ENCODE results near the gene UNC13A.

Gene UNC13A

DNA sequence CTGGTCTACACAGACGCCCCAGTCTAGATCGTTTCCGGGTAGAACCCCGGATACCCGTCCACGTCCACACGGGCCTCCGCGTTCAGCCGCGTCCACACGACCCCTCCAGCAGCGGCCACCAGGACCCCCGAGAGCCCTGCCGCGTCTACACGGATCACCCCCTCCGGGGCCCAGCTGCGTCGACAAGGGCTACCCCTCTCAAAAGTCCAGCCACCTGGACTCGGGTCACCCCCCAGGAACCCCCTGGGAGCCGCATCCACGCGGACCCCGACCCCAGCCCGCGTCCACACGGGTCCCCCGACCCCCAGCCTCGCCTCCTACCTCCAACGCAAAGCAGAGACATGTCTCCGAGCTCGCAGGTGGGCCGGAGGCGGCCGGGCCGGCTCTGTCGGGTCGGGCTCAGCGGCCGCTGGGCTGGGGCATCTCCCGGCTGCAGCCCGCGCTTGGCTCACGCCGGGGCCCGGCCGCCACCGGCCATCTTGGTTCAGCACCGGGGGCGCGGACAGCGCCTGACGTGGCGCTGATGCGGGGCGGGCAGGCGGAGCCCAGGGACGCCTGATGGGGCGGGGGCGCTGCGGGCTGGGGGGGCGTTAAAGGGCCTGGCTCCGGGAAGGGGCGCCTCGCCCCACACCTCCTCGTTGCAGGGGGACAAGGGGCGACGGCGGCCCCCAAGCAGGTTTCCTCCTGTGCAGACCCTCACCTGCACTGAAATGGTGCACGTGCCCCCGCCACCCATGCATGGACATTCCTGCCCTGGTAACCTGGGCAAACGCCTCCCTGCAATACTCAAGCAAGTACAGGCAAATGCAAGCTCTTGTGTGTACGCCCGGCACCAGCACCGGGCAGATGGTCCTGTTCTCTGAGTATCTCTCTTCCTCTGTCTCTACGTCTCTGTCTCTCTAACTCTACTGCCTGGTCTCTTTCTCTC is at the start of gene UNC13A:
UNC13A (minus strand) TSS at position 498 of the 928 bp plus-strand sequence; CDS start at position 343, 155 bp downstream.
- DNase-seq, result peak in 39 of 56 donors; percentile 1 to 79 (median 41)

GRCh38 chr19:17737690-17738153 is 49.6 kb upstream of the UNC13A start:
- DNase-seq, result no peak

GRCh38 chr19:17735410-17735809 is 47.3 kb upstream of the UNC13A start:
- no peak for DNase-seq

GRCh38 chr19:17734146-17734545 is 46.0 kb upstream of the UNC13A start:
- no peak for DNase-seq

DNA sequence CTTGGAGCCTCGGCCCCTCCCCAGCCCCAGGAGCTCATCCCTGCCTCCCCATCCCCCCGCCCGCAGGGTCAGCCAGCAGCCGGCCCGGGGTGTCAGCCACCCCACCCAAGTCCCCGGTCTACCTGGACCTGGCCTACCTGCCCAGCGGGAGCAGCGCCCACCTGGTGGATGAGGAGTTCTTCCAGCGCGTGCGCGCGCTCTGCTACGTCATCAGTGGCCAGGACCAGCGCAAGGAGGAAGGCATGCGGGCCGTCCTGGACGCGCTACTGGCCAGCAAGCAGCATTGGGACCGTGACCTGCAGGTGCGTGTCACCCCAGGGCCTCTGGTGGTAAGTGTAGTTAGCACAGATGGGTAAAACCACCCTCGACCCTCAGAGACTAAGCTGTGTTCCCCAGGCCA is 45.0 kb upstream of the UNC13A start:
- DNase-seq, result no peak

DNA sequence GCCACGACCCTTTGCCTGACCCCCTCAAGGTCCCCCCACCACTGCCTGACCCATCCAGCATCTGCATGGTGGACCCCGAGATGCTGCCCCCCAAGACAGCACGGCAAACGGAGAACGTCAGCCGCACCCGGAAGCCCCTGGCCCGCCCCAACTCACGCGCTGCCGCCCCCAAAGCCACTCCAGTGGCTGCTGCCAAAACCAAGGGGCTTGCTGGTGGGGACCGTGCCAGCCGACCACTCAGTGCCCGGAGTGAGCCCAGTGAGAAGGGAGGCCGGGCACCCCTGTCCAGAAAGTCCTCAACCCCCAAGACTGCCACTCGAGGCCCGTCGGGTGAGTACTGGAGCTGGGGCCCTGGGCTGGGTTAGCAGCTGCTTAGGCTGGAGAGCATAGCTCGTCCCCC is 39.7 kb upstream of the UNC13A start:
- DNase-seq, result no peak

DNA sequence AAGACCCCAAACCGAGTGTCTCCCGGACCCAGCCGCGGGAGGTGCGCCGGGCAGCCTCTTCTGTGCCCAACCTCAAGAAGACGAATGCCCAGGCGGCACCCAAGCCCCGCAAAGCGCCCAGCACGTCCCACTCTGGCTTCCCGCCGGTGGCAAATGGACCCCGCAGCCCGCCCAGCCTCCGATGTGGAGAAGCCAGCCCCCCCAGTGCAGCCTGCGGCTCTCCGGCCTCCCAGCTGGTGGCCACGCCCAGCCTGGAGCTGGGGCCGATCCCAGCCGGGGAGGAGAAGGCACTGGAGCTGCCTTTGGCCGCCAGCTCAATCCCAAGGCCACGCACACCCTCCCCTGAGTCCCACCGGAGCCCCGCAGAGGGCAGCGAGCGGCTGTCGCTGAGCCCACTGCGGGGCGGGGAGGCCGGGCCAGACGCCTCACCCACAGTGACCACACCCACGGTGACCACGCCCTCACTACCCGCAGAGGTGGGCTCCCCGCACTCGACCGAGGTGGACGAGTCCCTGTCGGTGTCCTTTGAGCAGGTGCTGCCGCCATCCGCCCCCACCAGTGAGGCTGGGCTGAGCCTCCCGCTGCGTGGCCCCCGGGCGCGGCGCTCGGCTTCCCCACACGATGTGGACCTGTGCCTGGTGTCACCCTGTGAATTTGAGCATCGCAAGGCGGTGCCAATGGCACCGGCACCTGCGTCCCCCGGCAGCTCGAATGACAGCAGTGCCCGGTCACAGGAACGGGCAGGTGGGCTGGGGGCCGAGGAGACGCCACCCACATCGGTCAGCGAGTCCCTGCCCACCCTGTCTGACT is 39.0 kb upstream of the UNC13A start:
- DNase-seq, result no peak

DNA sequence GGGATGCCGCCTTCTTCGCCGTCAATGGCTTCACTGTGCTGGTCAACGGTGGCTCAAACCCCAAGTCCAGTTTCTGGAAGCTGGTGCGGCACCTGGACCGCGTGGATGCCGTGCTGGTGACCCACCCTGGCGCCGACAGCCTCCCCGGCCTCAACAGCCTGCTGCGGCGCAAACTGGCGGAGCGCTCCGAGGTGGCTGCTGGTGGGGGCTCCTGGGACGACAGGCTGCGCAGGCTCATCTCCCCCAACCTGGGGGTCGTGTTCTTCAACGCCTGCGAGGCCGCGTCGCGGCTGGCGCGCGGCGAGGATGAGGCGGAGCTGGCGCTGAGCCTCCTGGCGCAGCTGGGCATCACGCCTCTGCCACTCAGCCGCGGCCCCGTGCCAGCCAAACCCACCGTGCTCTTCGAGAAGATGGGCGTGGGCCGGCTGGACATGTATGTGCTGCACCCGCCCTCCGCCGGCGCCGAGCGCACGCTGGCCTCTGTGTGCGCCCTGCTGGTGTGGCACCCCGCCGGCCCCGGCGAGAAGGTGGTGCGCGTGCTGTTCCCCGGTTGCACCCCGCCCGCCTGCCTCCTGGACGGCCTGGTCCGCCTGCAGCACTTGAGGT is 38.1 kb upstream of the UNC13A start:
- no peak for DNase-seq

- no peak for DNase-seq
Observed at GRCh38 chr19:17725422-17726078, 37.4 kb upstream of the UNC13A start.

DNA sequence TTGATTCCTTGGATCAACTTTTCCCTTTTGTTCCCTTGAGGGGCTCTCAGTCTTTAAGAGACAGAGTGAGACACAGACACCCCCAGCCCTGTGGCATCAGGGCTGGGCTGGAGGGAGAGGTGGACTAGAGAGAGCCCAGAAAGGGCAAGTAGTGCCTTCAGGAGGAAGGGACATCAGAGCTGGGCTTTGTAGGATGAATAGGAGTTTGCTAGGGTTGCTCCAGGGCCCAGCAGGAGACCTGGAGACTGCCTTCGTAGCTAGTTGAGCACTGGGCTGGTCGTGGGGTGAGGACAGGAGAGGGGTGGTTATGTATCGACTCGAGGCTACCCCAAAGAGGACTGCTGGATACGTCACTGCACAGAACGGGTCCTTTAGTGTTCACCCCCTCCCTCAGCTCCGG is 36.5 kb upstream of the UNC13A start:
- DNase-seq, result no peak

GRCh38 chr19:17722655-17723240 is 34.6 kb upstream of the UNC13A start:
- DNase-seq, result no peak

DNA sequence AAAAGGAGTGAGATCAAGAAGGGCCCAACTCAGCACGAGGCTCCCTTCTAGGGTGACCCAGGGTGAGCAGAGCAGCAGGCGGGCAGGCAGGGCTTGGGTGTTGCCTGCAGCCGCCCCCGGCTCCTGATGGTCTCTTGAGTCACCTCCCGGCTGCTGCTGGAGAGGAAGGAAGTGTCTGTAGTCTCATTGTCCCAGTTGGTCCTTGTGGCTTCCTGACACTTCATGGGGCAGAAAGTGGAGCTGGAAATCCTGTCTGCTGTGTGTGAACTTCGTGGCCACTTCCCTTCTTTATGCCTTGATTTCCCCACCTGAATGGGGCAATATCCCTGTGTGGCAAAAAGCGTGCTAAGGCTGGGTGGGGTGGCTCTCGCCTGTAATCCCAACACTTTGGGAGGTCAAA is 33.7 kb upstream of the UNC13A start:
- DNase-seq, result peak in 4 of 56 donors; percentile 3 to 25 (median 22)

- no peak for DNase-seq
Observed at GRCh38 chr19:17721111-17721628, 33.0 kb upstream of the UNC13A start.

DNA sequence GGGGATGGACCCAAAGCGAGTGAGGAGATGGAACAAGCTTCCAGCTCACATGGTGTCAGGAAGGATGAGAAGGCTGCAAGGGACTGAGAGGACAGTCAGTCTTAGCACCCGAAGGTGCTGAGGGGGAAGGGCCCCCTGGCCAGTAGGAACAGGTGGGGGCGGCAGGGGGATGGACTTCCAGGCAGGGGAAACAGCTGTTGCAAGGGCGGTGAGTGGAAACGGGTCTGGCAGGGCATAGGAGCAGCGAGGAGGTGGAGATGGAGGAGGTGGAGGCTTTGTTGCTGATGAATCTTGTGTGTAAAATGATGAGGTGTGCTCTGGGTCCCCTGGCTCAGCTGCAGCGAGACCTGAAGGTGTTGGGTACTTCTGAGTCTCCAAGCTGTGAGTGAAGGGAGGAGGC is 32.3 kb upstream of the UNC13A start:
- peak in 7 of 56 donors; percentile 7 to 31 (median 21) for DNase-seq

DNA sequence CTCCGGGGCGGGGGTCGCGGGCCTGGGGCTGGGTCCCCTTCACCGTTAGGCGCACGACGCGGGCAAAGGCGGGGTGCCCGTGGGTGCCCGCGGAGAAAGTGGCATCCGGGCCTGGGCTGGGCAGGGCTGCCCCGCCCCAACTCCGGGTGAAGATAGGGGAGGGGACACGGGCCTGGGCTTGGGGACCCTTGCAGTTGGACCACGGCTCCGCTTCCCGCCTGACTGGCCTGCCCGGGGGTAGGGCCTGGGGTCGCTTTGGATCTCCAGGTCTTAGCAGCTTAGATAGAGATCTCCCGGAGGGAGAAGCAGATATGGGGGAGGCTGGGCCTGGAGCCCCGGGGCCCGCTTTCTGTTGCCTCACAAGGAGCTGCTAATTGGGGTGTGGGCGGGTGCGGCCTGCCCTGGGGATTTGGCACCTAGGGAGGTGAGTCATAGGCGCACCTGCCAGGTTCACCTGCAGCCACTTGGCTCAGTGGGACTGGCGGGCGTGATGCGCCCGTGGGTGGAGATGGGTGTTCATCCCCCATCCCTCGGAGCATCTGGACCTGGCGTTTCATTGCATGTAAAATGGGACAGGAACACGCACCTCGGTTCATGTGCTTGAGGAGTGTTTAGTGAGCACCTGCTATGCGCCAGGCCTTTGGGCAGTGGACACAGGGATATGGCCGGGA is 31.7 kb upstream of the UNC13A start:
- DNase-seq, result peak in 26 of 56 donors; percentile 6 to 71 (median 22)

DNA sequence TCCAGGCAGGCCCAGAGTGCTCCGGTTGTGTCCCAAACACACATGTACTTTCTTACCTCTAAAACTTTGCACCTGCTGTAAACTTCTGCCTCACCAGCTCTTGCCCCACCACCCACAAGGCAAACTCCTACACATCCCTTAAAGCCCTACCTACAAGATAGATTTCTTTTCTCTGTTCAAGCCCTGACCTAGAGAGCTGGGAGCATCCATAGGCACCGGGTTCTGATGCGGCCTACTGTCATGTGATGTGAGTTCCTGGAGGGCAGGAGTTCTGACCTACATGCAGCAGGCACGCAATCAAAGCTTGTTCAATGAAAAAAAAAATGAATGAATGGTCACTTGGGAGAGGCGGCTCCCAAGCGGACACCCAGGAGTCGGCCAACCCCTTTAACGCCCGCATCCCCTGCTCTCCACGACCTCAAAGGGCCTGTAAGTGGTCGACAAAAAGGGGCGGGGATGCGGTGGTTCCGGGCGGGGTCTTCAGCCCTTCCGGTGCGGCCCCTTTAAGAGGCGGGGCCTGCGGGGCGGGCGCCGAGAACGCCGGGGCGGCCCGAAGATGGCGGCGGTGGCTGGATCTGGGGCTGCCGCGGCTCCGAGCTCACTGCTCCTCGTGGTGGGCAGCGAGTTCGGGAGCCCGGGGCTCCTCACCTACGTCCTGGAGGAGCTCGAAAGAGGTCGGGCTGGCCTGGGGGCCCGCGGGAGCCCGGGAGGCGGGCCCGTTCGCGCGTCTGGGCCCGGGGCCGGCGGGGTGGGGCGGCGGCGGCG is 31.0 kb upstream of the UNC13A start, which contains the start of gene MAP1S:
MAP1S (plus strand) TSS at position 534 of the 765 bp plus-strand sequence; CDS start at position 557, 23 bp downstream.
- peak in 42 of 56 donors; percentile 6 to 71 (median 34) for DNase-seq

DNA sequence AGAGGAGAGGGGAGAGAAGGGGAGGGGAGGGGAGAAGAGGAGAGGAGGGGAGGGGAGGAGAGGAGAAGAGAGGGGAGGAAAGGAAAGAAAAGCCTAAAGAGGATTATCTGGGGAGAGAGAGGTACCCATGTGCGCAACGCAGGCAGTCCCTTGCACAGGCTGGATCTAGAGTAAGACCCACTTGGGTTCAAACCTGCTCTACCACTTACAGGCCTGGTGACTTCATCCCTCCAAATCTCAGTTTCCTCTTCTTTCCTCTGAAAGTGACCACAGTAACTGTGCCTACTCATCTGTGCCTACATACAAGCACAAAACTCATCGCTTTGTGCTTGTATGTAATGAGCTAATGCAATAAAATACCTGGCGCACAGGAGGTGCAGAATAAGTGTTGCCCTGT is 30.4 kb upstream of the UNC13A start:
- DNase-seq, result no peak

DNA sequence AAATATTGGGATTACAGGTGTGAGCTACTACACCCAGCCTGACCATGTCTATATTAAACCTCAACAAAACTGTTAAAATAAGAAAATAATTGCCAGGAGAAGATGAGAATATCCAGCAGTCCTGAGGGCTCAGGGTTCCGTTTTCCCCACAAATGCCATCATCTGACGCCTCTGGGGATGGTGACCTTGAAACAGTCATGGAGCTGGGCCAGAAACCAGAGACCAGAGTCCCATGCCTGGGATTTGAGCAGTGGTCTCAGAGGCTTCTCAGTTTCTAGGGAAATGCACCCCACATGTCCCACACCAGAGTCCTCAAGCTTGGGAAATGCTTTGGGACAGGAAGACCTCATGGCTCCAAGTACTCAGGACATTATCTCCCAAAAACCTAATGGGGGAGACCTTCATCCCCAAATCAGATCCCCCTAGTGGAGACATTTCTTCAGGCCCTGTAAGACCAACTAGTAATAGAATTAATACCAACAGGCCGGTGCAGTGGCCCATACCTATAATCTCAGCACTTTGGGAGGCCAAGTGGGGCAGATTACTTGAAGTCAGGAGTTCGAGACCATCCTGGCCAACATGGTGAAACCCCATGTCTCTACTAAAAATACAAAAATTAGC is 28.3 kb upstream of the UNC13A start:
- DNase-seq, result no peak

All from nucleus accumbens (tissue), 56 donors.